Stimulated activated CD8-positive, alpha-beta memory T cell treated with anti-CD3 and anti-CD28 coated beads, Interleukin-4, amount 100 ng/mL, for 48 hours (primary cell): ENCODE measurements around the gene MCM6.

Source experiments
- DNase-seq: peaks from one replicate; pipeline ENCODE4 v3.0.0-alpha.2; 2020

Gene MCM6

GRCh38 chr2:135853401-135853800 is 22.8 kb downstream of the MCM6 start:
- DNase-seq = no peak

- no peak for DNase-seq
Observed at GRCh38 chr2:135851858-135852257, 24.4 kb downstream of the MCM6 start.

- no peak for DNase-seq
Observed at GRCh38 chr2:135850892-135851668, 25.2 kb downstream of the MCM6 start.

DNA sequence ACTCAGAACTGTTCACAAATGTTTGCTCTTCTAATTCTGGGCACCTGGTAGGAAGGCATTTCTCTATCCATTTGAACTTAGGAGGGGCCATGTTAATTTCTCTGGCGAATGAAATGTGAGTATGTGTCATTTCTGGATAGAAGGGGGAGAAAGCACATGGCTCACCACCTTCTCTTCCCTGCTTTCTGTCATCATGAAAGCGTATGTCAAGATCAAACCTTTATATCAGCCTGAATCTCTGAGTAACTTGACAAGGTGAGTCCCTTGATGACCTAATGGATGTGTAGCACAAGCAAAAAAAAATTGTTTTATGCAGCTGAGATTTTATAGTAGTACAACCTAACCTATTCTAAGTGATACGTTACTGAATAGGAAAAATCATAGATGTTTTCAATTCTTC is 27.2 kb downstream of the MCM6 start:
- no peak for DNase-seq

DNA sequence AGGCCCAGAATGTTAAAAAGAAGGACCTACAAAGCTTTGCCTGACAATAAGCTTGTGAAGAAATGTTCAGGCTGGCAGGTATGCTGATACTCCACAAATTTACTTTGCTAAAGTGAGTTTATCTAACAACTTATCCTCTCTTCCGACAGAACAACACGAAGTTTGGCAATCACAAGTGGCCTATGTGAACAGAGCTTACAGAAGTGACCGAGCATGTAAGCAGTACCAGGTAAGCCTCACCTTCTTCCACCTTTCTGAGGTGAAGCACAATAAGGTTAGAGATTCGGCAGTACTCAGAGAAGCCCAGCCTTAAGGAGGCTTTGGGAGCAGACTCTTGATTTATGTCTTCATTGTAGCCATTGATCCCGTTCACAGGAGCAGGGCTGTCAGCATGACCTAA is 30.2 kb downstream of the MCM6 start:
- DNase-seq = no peak

DNA sequence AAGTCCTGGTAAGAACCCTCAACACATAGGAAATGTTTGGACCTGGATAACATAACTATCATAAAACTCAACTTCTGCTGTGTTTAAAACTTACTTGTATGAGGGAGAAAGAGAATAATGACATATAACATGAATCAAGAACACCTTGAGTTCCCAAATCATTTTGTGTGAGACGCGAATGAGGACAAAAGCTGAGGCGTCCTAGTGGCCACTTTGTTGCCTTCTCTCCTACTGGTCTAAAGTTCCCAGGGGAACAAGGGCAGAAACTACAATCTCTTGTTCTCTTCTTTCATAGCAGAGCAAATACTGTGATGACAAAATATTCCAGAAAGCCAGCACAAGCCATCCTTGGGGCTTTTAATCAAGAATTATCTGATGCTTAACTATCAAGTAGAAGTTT is 31.0 kb downstream of the MCM6 start:
- DNase-seq = no peak

DNA sequence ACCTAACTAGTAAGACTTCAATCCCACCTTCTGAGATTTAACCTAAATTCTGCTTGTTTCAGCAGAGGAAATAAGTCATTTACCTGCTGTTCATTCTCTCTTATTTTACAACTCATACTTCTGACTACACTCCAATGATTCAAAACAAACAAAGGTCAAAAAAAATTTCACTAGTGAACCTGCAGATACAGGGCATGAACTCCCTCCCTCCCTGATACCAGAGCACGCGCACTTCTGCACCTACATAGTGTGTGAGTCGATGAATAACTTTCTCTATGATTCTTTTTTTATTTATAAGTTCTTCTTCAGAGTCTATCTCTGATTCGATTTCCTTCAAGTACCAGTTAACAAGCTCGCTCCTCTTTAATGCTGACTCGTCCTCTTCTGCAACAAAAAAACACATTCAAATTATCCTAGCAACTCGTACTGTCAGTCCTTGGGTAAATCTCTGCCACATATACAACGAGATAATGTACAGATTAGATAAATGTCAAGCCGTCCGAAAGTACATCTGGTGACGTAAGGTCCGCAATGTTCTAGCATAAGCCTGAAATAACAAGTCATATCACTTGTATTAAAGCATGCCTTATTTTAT is 31.8 kb downstream of the MCM6 start:
- DNase-seq = no peak

- no peak for DNase-seq
Observed at GRCh38 chr2:135843671-135844070, 32.6 kb downstream of the MCM6 start.

DNA sequence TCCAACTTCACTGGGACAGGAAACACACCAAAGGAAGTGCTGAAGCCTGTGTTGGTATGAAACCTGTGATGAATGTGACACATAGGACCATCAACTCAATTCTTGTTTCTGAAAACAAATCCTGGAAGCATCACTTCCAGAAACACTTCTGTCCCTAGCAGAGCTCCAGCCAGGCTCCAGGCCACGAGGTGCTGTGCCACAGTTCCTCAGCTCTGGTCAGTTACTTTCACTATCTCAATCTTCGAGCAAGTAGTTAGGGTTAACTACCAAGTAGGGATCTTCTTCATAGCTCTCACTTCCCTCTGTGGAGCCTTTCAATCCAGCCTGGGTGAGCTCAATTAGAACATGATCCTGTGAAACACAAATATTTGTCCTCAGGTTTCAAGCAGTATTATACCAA is 35.6 kb downstream of the MCM6 start:
- no peak for DNase-seq

GRCh38 chr2:135839713-135840112 is 36.5 kb downstream of the MCM6 start:
- DNase-seq = no peak

- no peak for DNase-seq
Observed at GRCh38 chr2:135838502-135838901, 37.7 kb downstream of the MCM6 start.

- no peak for DNase-seq
Observed at GRCh38 chr2:135836596-135837270, 39.5 kb downstream of the MCM6 start, which contains the start of gene LCT. TSS of gene LCT (minus strand) at chr2:135837184. CDS start at chr2:135837169, 15 bp downstream.

DNA sequence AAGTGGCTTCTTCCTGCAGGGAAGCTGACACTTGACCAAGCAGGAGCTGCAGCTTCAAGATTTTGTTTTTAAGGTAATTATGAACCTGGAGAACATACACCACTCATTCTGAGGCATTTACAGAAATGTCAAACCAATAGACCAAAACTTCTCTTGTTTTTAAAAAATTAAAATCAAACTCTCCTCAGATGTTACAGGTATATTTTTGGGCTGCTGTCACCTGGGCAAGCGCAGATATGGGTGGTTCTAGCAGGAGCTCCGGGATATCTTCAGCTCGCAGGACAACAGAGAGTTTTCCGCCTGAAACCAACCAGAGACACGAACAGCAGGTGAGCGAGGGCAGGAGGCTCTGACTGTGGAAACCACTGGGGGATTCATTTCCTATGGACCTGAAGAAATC is 43.4 kb downstream of the MCM6 start:
- no peak for DNase-seq

DNA sequence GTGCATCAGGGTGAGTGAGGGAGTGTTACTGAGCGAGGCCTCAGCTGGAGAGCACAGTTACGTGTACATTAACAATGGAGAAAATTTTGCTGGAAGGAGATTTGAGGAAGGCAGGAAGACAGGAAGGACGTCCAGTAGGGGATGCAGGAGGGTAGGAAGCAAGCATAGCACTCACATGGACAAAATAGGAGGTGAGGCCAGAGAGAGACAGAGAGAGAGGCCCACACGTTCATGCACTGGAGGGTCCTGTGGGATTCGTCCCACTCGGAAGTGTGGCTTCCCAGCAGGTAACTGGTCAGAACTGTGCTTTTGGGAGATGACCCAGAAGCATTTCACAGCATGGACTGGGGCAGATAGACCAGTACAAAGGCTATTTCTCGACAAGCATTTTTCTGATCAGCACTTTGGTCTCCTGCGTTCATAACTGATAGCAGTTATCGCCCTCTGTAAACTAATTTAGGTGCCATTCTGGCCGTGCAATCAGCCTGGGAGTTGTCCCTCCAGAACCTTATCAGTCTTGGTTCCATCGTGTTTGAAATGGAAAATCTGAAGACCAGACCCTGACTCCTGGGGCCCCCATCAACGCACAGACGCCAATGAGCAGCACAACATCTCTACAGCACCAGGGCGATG is 44.9 kb downstream of the MCM6 start:
- no peak for DNase-seq

GRCh38 chr2:135829378-135830135 is 46.7 kb downstream of the MCM6 start:
- DNase-seq = no peak

DNA sequence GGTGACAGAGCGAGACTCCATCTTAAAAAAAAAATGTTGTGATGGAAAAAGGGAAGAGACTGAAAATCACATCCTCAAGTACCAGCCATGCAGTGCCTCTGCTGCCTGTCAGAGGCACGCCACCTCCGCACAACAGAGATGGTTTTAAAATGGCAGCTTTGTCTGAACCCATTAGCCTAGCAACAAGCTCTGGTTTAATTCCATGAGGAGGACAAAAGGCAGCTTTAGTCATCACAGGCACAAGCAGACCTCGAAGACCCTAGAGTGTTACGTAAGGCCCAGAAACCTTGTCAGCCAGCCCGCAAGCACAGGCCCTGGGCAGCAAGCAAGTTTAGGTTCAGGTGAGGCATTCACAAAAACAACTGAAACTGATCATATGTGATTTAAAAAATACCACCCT is 49.7 kb downstream of the MCM6 start:
- no peak for DNase-seq

DNA sequence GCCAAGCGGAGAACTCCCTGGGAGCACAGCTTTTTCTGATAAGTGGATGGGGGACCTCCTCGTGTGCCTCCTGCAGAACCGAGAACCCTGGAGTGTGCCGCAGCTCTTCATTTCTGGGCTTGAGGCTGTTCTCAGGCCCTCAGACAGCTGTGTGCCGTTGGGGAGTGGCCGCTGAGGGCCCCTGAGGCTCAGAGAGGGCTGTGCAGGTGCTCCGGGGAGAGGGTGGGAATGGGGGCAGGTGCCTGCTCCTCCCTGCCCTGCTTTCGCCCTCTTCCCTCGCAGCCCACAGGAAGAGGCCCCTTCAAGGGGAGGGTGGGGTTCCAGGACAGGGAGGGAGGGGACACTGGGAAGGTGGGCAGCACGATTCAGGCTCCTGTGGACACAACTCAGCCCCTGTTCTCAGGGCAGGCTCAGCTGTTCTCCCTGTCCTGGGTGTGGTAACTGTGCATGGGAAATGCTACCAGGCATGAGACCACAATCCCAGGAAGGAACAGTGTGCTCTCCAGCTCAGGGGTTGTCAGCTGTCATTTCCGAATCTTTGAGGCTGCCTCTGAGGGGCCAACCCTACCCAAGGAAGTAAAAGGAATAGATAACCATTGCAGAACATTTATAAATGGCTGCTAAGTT is 50.6 kb downstream of the MCM6 start:
- DNase-seq = no peak

DNA sequence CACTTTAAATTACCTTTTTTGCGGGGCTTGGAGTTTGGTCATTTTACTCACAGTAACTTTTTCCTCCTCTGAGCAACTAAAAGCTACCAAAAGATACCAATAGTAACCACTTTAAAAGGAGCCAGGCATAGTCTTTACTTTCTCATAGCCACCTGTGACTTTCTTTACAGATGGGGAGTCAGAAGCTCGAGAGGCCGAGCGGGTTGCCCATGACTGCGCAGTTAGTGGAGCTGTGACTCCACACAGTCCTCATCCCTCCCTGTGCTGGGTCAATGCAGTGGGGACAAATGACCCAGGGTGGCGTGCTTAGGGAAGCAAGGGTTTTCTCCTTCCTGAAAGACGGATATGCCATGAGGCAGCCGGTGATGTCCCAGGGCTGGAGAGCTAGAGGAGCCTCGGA is 51.1 kb downstream of the MCM6 start:
- DNase-seq = no peak

DNA sequence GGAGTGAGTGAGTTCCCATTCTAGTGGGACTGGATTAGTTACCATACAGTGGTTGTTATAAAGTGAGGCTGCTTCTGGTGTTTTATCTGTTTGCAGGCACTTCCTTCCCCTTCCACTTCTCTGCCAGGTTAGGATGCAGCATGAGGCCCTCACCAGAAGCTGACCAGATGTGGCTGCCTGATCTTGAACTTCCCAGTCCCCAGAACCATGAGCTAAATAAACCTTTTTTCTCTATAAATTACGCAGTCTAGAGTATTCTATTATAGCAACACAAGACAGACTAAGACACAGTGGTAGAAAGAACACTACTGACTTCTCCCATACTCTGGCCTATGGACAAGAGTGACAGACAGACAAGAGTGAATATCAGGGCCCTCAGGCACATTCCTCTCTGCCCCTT is 53.4 kb downstream of the MCM6 start:
- no peak for DNase-seq

GRCh38 chr2:135821190-135821589 is 55.1 kb downstream of the MCM6 start:
- DNase-seq = no peak

GRCh38 chr2:135820003-135820618 is 56.1 kb downstream of the MCM6 start:
- DNase-seq = peak; percentile 91
